GM23338 (cell line): ENCODE measurements around the gene IL13. TPM values are rescaled to one million over a fixed set of nuclear protein-coding genes. Genes with fewer than 3 reads are reported as not detected.

Experiments
- ATAC-seq: fragments of 200-7000 bp; cut with Tn5 transposase; 3 replicates; pipeline ENCODE4 v1.9.1; 2020
- DNase-seq: peaks from one replicate; pipeline ENCODE4 v3.0.0-alpha.2; 2015; ENCODE audit warnings: low spot score
- H2AFZ ChIP-seq: fragments of 200-600 bp; sonication (generic); 2 replicates; pipeline ENCODE4 v1.8.0; 2016; ENCODE audit warnings: antibody characterized with exemption, mild to moderate bottlenecking, moderate library complexity
- H3F3A ChIP-seq: fragments of 200-600 bp; sonication (generic); replicated peaks from 2 replicates; pipeline ENCODE4 v1.8.0; 2017; ENCODE audit warnings: antibody characterized with exemption, mixed run types, low read depth
- H3K27ac ChIP-seq: fragments of 200-600 bp; sonication (generic); 2 replicates; pipeline ENCODE4 v1.6.1; 2016; ENCODE audit warnings: low read depth
- H3K27me3 ChIP-seq: fragments of 200-600 bp; sonication (generic); 2 replicates; pipeline ENCODE4 v1.8.0; 2016; ENCODE audit warnings: mild to moderate bottlenecking, mixed run types, moderate library complexity; ENCODE audit not compliant: insufficient read depth
- H3K36me3 ChIP-seq: fragments of 200-600 bp; sonication (generic); 2 replicates; pipeline ENCODE4 v1.8.0; 2016; ENCODE audit warnings: mild to moderate bottlenecking; ENCODE audit not compliant: insufficient read depth
- H3K4me1 ChIP-seq: fragments of 200-600 bp; sonication (generic); 2 replicates; pipeline ENCODE4 v1.8.0; 2016; ENCODE audit warnings: mild to moderate bottlenecking, moderate library complexity; ENCODE audit not compliant: insufficient read depth
- H3K4me2 ChIP-seq: fragments of 200-600 bp; sonication (generic); 2 replicates; pipeline ENCODE4 v1.7.1; 2017; ENCODE audit warnings: mixed run types
- H3K4me3 ChIP-seq: fragments of 200-600 bp; sonication (generic); 2 replicates; pipeline ENCODE4 v1.6.1; 2016; ENCODE audit warnings: mixed run types
- H3K79me2 ChIP-seq: fragments of 200-600 bp; sonication (generic); replicated peaks from 2 replicates; pipeline ENCODE4 v1.8.0; 2017; ENCODE audit warnings: mild to moderate bottlenecking; ENCODE audit not compliant: insufficient read depth
- H3K9me2 ChIP-seq: fragments of 200-600 bp; sonication (generic); 2 replicates; pipeline ENCODE4 v1.8.0; 2017; ENCODE audit not compliant: insufficient read depth
- H4K20me1 ChIP-seq: fragments of 200-600 bp; sonication (generic); replicated peaks from 2 replicates; pipeline ENCODE4 v1.8.0; 2017; ENCODE audit warnings: mild to moderate bottlenecking; ENCODE audit not compliant: insufficient read depth
- H3K27ac Mint-ChIP-seq: 2 replicates; pipeline ENCODE4 v1.8.0; 2020; ENCODE audit warnings: inconsistent platforms, mild to moderate bottlenecking, moderate library complexity, mixed read lengths
- H3K27me3 Mint-ChIP-seq: 3 replicates; pipeline ENCODE4 v1.8.0; 2022; ENCODE audit warnings: low read depth, mild to moderate bottlenecking, moderate library complexity, mixed read lengths, inconsistent platforms; ENCODE audit not compliant: insufficient read depth, poor library complexity
- H3K36me3 Mint-ChIP-seq: 3 replicates; pipeline ENCODE4 v1.8.0; 2021; ENCODE audit warnings: low read depth, mild to moderate bottlenecking, inconsistent platforms, moderate library complexity, mixed read lengths
- H3K4me1 Mint-ChIP-seq: 3 replicates; pipeline ENCODE4 v1.8.0; 2020; ENCODE audit warnings: mild to moderate bottlenecking, inconsistent platforms, mixed read lengths
- H3K4me3 Mint-ChIP-seq: 3 replicates; pipeline ENCODE4 v1.8.0; 2021; ENCODE audit warnings: moderate library complexity, mild to moderate bottlenecking, inconsistent platforms, mixed read lengths
- H3K9me3 Mint-ChIP-seq: 3 replicates; pipeline ENCODE4 v1.8.0; 2020; ENCODE audit warnings: moderate library complexity, mild to moderate bottlenecking, inconsistent platforms, mixed read lengths
- CREB1 ChIP-seq: fragments of 250-450 bp; sonication (Bioruptor Pico); IDR thresholded peaks from 2 replicates; pipeline ENCODE4 v1.5.0; 2020; ENCODE audit warnings: low read depth, mild to moderate bottlenecking, moderate library complexity
- CTCF ChIP-seq, 2 experiments: fragments of 200-600 bp in 1 of 2; sonication (generic) in 1 of 2; conservative IDR thresholded peaks; 2 replicates each; pipeline versions ENCODE4 v1.5.1 to v1.6.1; 2016 to 2017; ENCODE audit warnings: antibody characterized with exemption in 2 of 2, low read depth in 2 of 2, mild to moderate bottlenecking in 2 of 2, moderate library complexity in 1 of 2
- EZH2 ChIP-seq: fragments of 200-600 bp; sonication (generic); IDR thresholded peaks from one replicate; pipeline ENCODE4 v1.8.0; 2017; ENCODE audit warnings: antibody characterized with exemption, mild to moderate bottlenecking, low read depth; ENCODE audit not compliant: unreplicated experiment
- EZH2phosphoT487 ChIP-seq: fragments of 200-600 bp; sonication (generic); IDR thresholded peaks from one replicate; pipeline ENCODE4 v1.8.1; 2018; ENCODE audit warnings: antibody characterized with exemption; ENCODE audit not compliant: unreplicated experiment
- JUNB ChIP-seq: IDR thresholded peaks from one replicate; pipeline ENCODE4 v1.6.1; 2016; ENCODE audit warnings: antibody characterized with exemption; ENCODE audit not compliant: unreplicated experiment
- NANOG ChIP-seq: IDR thresholded peaks from 2 replicates; pipeline ENCODE4 v1.6.1; 2016; ENCODE audit warnings: antibody characterized with exemption, borderline replicate concordance
- POLR2AphosphoS5 ChIP-seq: IDR thresholded peaks from 2 replicates; pipeline ENCODE4 v1.6.1; 2016; ENCODE audit warnings: antibody characterized with exemption, low read depth
- REST ChIP-seq: IDR thresholded peaks from one replicate; pipeline ENCODE4 v1.6.1; 2018; ENCODE audit warnings: antibody characterized with exemption; ENCODE audit not compliant: unreplicated experiment
- STAT1 ChIP-seq: IDR thresholded peaks from one replicate; pipeline ENCODE4 v1.6.1; 2016; ENCODE audit warnings: antibody characterized with exemption; ENCODE audit not compliant: unreplicated experiment
- ZNF114 ChIP-seq: fragments of 250-450 bp; sonication (Bioruptor Pico); IDR thresholded peaks from 2 replicates; pipeline ENCODE4 v1.5.0; 2020; ENCODE audit warnings: mild to moderate bottlenecking, moderate library complexity
- ZNF331 ChIP-seq: fragments of 250-450 bp; sonication (Bioruptor Pico); IDR thresholded peaks from 2 replicates; pipeline ENCODE4 v1.5.0; 2020; ENCODE audit warnings: low read depth, mild to moderate bottlenecking, moderate library complexity
- ZNF462 ChIP-seq: fragments of 250-450 bp; sonication (Bioruptor Pico); IDR thresholded peaks from 2 replicates; pipeline ENCODE4 v1.5.0; 2020; ENCODE audit warnings: mild to moderate bottlenecking, moderate library complexity
- polyA plus RNA-seq: library from polyadenylated mRNA; unstranded; fragments of >200 nt; fragmentation: Nextera tagmentation; extraction: Ambion mirVana; gene quantifications from 2 replicates; pipeline ENCODE4 v1.2.1, GENCODE V29; 2016
- total RNA-seq: library from RNA; depleted of rRNA; stranded (reverse); fragments of >200 nt; shearing (Covaris generic); gene quantifications from 2 replicates; pipeline ENCODE4 v1.2.3, GENCODE V29; 2014
- TF ChIP-seq, protein P1 (sequence below): IDR thresholded peaks from 2 replicates; pipeline ENCODE4 v1.6.1; 2016; ENCODE audit warnings: antibody characterized with exemption

IL13 gene
- total and polyA plus RNA-seq, 2 experiments from 2014 or later: not detected

DNA sequence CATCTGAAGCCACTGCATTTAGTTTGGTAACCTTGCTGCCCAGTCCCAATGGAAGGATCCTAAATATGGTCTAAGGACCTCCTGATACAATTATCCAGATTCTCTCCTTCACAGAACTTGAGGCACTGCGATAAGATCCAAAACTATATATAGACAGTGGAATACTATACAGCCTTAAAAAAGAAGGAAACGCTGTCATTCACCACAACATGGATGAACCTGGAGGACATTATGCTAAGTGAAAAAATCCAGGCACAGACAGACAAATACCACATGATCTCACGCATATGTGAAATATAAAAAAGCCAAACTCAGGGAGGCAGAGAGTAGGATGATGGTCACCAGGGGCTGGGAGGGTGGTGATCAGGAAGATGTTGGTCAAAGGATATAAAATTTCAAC is 13.0 kb downstream of the IL13 start:
- Histone ChIP-seq H3F3A (no peaks in the 10 kb centered on the region), H3K9me2 (peaks cover 2% of the 10 kb centered on the region; the same call in 1 of the 2 replicates), H3K4me2 (no peak overlapping the region), H3K4me1 (no peaks in the 10 kb centered on the region), H3K27ac (no peak overlapping the region), H3K27me3 (no peaks in the 10 kb centered on the region), H3K79me2 (no peaks in the 10 kb centered on the region), H4K20me1 (no peaks in the 10 kb centered on the region), H3K4me3 (no peak overlapping the region), H3K36me3 (no peaks in the 10 kb centered on the region), H2AFZ (no peak overlapping the region)
- Mint-ChIP-seq H3K27me3 (peaks cover 7% of the 10 kb centered on the region), H3K4me3 (no peak overlapping the region), H3K4me1 (peaks cover 3% of the 10 kb centered on the region; the same call in 1 of the 3 replicates), H3K9me3 (no peaks in the 10 kb centered on the region; the same call in 2 of the 3 replicates), H3K36me3 (no peaks in the 10 kb centered on the region; the same call in 2 of the 3 replicates), H3K27ac (no peak overlapping the region)
- no peak for DNase-seq
- TF ChIP-seq NANOG (no peak), CREB1 (CRISPR knock-in tag) (no peak), EZH2phosphoT487 (no peak), POLR2AphosphoS5 (no peak), STAT1 (no peak), EZH2 (no peak), ZNF462 (CRISPR knock-in tag) (no peak), REST (no peak), JUNB (no peak), ZNF114 (CRISPR knock-in tag) (no peak), CTCF (conservative IDR thresholded peaks at IDR 0.05; ENCODE audit: low read depth in 2 of 2) (no peak), ZNF331 (no peak)
- TF ChIP-seq, protein P1, sequence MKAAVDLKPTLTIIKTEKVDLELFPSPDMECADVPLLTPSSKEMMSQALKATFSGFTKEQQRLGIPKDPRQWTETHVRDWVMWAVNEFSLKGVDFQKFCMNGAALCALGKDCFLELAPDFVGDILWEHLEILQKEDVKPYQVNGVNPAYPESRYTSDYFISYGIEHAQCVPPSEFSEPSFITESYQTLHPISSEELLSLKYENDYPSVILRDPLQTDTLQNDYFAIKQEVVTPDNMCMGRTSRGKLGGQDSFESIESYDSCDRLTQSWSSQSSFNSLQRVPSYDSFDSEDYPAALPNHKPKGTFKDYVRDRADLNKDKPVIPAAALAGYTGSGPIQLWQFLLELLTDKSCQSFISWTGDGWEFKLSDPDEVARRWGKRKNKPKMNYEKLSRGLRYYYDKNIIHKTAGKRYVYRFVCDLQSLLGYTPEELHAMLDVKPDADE: no peak
- no peak for ATAC-seq
